HG03439 (cell line): ENCODE data around the gene AOX1.
"Not testable (repeated sequence)": the region's sequence is repeated elsewhere in the genome, so short reads cannot be mapped to it uniquely, and the experiment has no call there.

ENCODE experiments used
- ATAC-seq: cut with Tn5 transposase; IDR thresholded peaks from one replicate; pipeline ENCODE4 v1.9.1; 2021; ENCODE audit warnings: mild to moderate bottlenecking, moderate library complexity; ENCODE audit not compliant: unreplicated experiment

AOX1 gene

GRCh38 chr2:200600549-200601225 lies 14.9 kb downstream of the AOX1 start:
- ATAC-seq, result no peak

DNA sequence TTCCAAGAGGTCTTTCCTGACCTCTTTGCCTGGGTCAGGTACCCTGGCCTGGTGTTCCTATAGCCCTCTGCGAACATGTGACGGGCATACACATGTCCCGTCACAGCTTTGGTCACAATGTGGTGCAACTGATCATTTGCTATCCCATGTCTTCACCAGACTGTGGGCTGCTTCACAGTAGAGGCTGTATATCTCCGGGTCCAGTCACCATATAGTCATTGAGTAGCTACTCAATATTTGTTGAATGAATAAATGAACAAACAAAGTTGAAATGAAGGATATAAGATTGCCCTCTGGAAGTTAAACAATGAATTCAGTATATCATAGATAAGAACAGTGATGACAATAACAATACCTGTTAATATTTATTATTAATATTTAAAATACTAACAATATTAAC lies 16.8 kb downstream of the AOX1 start:
- no peak for ATAC-seq

DNA sequence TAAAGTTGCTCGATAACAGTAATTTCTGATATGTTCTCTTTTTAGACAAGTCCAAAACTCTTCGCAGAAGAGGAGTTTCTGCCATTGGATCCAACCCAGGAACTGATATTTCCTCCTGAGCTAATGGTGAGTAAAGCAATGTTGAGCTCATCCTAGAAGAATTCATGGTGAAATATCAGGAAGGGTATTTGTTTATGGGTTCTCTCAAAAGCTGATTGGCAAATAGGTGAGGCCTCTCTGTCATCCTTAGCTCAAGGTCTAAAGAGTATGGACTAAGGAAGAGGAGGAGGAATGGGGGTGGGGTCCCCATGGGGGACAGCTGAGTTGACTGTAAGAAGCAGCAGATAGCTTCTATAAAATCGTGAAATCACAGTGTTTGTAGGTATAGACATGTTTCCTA lies 18.2 kb downstream of the AOX1 start:
- no peak for ATAC-seq

GRCh38 chr2:200604571-200605255 lies 18.9 kb downstream of the AOX1 start:
- ATAC-seq, result no peak

- ATAC-seq, result no peak
Observed at GRCh38 chr2:200608341-200609027, 22.7 kb downstream of the AOX1 start.

DNA sequence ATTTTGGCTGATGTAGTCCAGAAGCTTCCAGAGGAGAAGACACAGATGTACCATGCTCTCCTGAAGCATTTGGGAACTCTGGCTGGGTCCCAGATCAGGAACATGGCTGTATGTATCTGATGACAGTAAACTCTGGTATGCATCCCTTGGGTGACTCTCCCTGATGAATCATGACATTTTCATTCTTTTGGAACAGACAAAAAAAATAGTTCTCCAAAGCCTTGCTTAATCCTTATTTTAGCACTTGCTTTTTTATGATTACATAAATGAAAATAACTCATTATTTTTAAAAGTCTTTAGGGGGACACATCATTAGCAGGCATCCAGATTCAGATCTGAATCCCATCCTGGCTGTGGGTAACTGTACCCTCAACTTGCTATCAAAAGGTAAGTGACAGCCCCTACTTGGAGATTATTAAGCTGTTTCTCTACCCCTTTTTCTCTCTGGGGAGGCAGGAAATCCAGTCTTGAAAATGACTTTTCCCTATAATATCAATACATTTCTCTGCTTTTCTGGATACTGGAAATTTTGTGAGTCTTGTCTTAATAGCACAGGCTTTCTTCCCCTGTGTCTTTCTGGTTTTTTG lies 23.3 kb downstream of the AOX1 start:
- no peak for ATAC-seq

GRCh38 chr2:200610217-200610616 lies 24.4 kb downstream of the AOX1 start:
- ATAC-seq, result not testable (repeated sequence)

DNA sequence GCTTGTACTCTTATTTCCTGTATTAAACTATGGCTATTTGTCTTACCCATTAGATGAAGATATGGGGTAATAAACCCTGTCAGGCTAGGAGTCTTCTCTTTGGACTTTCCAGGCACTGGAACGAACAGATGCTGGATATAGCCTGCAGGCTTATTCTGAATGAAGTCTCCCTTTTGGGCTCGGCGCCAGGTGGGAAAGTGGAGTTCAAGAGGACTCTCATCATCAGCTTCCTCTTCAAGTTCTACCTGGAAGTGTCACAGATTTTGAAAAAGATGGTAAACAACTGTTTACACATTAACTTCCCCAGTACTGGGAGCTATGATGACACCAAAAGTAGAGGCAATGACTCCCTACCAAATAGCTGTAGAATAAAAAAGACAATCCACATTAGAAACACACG lies 27.9 kb downstream of the AOX1 start:
- no peak for ATAC-seq

- ATAC-seq, result no peak
Observed at GRCh38 chr2:200614249-200614648, 28.4 kb downstream of the AOX1 start.

DNA sequence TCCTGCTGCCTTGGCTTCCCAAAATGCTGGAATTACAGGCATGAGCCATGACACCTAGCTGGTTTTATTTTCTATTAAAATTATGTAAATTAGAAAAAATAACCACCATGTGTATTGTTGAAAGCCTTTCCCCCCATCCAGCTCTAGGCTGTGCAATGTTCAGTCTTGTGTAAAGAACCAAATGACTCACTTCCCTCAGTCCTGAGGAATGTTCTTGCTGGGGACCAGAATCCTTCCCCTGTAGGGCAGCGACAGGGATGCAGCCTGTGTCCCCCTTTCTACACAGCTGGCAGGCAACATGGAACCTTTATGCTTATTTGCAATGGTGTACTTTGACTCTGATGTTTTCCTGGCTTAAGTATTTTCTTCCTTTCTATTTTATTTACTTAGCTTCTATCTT lies 29.4 kb downstream of the AOX1 start:
- no peak for ATAC-seq

DNA sequence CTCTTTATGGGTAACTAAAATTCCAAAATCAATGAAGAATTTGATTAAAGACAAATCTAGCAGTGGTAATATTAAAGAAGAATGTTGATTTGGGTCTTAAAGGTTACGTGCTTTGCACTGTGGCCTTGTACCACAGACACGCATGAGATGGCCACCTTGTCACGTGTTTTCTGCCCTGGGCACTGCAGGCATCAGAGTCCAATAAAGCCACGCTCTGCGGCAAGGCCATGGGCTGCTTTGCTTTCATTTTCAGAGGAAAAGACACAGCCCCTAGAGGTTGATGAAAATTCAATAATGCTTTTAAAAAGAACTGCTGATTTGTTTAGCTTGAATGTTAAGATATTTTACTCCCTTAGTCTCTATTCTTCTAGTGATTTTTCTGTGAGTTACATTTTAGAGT lies 30.4 kb downstream of the AOX1 start:
- no peak for ATAC-seq

DNA sequence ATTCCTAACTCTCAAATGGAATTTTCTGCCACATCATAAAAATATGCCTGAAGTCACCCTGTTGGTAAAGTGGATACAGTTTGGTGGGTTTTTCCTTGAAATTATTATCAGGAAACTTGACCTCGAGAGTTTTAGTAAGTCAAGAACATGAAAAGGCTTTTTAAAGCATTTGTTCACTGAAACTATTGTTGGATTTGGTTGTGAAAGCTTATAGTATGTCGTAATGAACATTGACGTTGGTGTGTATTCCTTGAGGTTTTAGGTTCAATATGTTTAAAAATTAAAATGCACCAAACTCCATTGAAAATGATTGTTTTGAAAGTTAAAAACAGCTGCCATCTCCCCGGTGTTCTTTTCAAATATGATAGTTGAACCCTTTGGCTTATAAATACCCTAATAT lies 30.8 kb downstream of the AOX1 start:
- ATAC-seq, result no peak

GRCh38 chr2:200617156-200618053 lies 31.6 kb downstream of the AOX1 start:
- ATAC-seq, result no peak

DNA sequence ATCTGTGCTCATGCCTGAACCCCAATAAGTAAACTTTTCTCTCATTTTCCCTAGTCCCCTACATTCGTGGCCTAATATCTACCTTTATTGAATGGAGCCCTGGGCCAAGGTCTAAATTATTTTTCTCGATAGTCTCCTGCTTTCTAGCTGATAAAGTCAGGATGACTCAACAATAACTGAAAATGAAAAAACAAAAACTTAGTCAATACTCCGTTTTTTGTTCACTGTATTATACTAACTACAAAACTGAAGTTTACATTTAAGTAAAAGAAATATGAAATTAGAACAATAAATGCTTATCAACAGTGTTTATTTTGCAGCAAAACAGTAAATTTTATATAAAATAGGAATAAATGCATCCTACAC lies 32.2 kb downstream of the AOX1 start:
- no peak for ATAC-seq

- no peak for ATAC-seq
Observed at GRCh38 chr2:200618590-200619021, 32.8 kb downstream of the AOX1 start.

GRCh38 chr2:200619279-200619678 lies 33.5 kb downstream of the AOX1 start:
- no peak for ATAC-seq

DNA sequence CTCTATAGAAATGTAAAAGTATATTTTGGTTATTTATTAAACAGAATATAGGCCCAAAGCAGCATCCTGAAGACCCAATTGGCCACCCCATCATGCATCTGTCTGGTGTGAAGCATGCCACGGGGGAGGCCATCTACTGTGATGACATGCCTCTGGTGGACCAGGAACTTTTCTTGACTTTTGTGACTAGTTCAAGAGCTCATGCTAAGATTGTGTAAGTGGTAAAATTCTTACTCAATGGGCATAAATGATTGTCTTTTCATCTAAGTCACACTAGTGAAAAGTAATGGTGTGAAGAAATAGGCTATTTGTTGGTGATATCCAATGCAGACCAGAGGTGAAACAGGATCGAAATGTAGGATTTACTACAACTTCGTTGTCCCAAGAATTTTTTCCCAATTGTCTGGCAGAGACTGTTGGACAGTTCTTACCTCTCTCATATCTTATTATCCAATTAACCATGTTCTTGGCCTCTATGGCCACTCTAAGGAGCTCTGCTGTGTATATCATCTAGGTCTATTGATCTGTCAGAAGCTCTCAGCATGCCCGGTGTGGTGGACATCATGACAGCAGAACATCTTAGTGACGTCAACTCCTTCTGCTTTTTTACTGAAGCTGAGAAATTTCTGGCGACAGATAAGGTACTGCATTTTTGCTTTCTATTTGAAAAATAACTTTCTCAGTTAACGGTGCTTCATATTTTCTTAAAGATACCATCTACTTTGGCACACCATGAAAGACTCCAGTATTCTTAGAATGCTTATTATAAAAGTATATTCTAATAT lies 35.0 kb downstream of the AOX1 start:
- no peak for ATAC-seq

GRCh38 chr2:200622106-200622505 lies 36.3 kb downstream of the AOX1 start:
- no peak for ATAC-seq

GRCh38 chr2:200624026-200624425 lies 38.2 kb downstream of the AOX1 start:
- no peak for ATAC-seq

DNA sequence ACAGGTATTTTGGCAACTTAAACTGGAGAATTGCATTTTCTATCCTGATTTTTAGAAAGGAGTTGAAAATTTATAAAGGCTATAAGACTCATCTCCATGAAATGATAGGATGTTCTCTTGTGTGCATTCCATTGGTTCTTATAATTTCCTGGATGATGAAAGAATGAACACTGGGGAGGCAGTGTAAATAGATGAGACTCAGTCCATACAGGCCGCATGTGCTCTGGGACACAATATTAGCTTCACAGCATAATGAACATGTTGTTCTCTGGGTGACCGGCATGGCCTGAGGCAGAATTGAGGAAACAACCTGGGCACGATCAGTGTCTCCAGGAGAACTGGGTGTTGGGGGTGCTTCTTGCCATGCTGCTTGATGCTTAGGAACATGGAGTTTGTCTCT lies 38.8 kb downstream of the AOX1 start:
- ATAC-seq, result no peak
